WTC11 (cell line): Measurements from ENCODE around the gene MAP3K14. TPM values are rescaled to one million over a fixed set of nuclear protein-coding genes. Genes with fewer than 3 reads are reported as not detected.

Experiments
- ATAC-seq: fragments of 200-7000 bp; cut with Tn5 transposase; 2 replicates; pipeline ENCODE4 v1.10.0; 2021; ENCODE audit warnings: mild to moderate bottlenecking, moderate library complexity
- CTCF ChIA-PET: fragments of 300-600 bp; sonication (Branson Sonifier 250); formaldehyde crosslinking; loops from one replicate; lab custom pipeline; 2021; ENCODE audit warnings: antibody characterized with exemption; lab: Charles Lee
- POLR2A ChIA-PET: fragments of 350-600 bp; sonication (Branson Sonifier 250); formaldehyde crosslinking; loops from one replicate; lab custom pipeline; 2021; ENCODE audit warnings: antibody characterized with exemption; lab: Charles Lee
- DNase-seq: peaks from one replicate; pipeline ENCODE4 v3.0.0; 2021; ENCODE audit warnings: low spot score
- H3K27ac Mint-ChIP-seq: 2 replicates; pipeline ENCODE4 v1.8.0; 2021; ENCODE audit warnings: mixed read lengths
- H3K27me3 Mint-ChIP-seq: 2 replicates; pipeline ENCODE4 v1.8.0; 2021; ENCODE audit warnings: low read depth, mild to moderate bottlenecking, moderate library complexity, mixed read lengths
- H3K36me3 Mint-ChIP-seq: 2 replicates; pipeline ENCODE4 v1.8.0; 2021; ENCODE audit warnings: mixed read lengths
- H3K4me1 Mint-ChIP-seq: 2 replicates; pipeline ENCODE4 v1.8.0; 2022; ENCODE audit warnings: mixed read lengths
- H3K4me3 Mint-ChIP-seq: 2 replicates; pipeline ENCODE4 v1.8.0; 2021; ENCODE audit warnings: mild to moderate bottlenecking, moderate library complexity, mixed read lengths
- H3K9me3 Mint-ChIP-seq: 2 replicates; pipeline ENCODE4 v1.8.0; 2021; ENCODE audit warnings: mixed read lengths
- EMX1 ChIP-seq: fragments of 250-450 bp; sonication (Bioruptor Pico); IDR thresholded peaks from 2 replicates; pipeline ENCODE4 v1.8.0; 2021; ENCODE audit warnings: mild to moderate bottlenecking
- FOXK1 ChIP-seq: sonication (generic); formaldehyde crosslinking; IDR thresholded peaks from 2 replicates; pipeline ENCODE4 v1.8.0; 2022; ENCODE audit warnings: mild to moderate bottlenecking, moderate library complexity, missing genetic modification reagents
- GRHL2 ChIP-seq: fragments of 250-450 bp; sonication (Bioruptor Pico); IDR thresholded peaks from 2 replicates; pipeline ENCODE4 v1.8.0; 2022; ENCODE audit warnings: mild to moderate bottlenecking, moderate library complexity; ENCODE audit not compliant: insufficient replicate concordance, severe bottlenecking
- OVOL2 ChIP-seq: fragments of 250-450 bp; sonication (Bioruptor Pico); IDR thresholded peaks from 2 replicates; pipeline ENCODE4 v1.9.0; 2021; ENCODE audit warnings: mild to moderate bottlenecking, borderline replicate concordance
- SP1 ChIP-seq: sonication (generic); formaldehyde crosslinking; conservative IDR thresholded peaks from 2 replicates; pipeline ENCODE4 v1.8.1; 2022; ENCODE audit warnings: missing genetic modification reagents
- ZNF138 ChIP-seq: sonication (generic); formaldehyde crosslinking; conservative IDR thresholded peaks from 2 replicates; pipeline ENCODE4 v1.8.1; 2022; ENCODE audit warnings: mild to moderate bottlenecking, moderate library complexity, missing genetic modification reagents
- ZNF232 ChIP-seq: sonication (generic); formaldehyde crosslinking; IDR thresholded peaks from 2 replicates; pipeline ENCODE4 v1.8.0; 2022; ENCODE audit warnings: mild to moderate bottlenecking, missing genetic modification reagents
- ZNF317 ChIP-seq: sonication (generic); formaldehyde crosslinking; IDR thresholded peaks from 2 replicates; pipeline ENCODE4 v1.8.1; 2023; ENCODE audit warnings: low read depth, mild to moderate bottlenecking, moderate library complexity, missing genetic modification reagents, borderline replicate concordance
- ZNF396 ChIP-seq: fragments of 250-450 bp; sonication (Bioruptor Pico); IDR thresholded peaks from 2 replicates; pipeline ENCODE4 v1.8.0; 2021; ENCODE audit warnings: mild to moderate bottlenecking, moderate library complexity, borderline replicate concordance
- ZNF423 ChIP-seq: fragments of 250-450 bp; sonication (Bioruptor Pico); IDR thresholded peaks from 2 replicates; pipeline ENCODE4 v2.1.2; 2022; ENCODE audit warnings: mild to moderate bottlenecking, moderate library complexity
- ZNF671 ChIP-seq: fragments of 250-450 bp; sonication (Bioruptor Pico); IDR thresholded peaks from 2 replicates; pipeline ENCODE4 v1.8.0; 2021; ENCODE audit warnings: mild to moderate bottlenecking
- total RNA-seq: library from RNA; stranded (reverse); gene quantifications from 3 replicates; pipeline ENCODE4 v1.2.3, GENCODE V29; 2021
- TF ChIP-seq, protein P1 (sequence below): sonication (generic); formaldehyde crosslinking; IDR thresholded peaks from 2 replicates; pipeline ENCODE4 v1.8.0; 2022; ENCODE audit warnings: mild to moderate bottlenecking, missing genetic modification reagents
- TF ChIP-seq, protein P2 (sequence below): sonication (generic); formaldehyde crosslinking; IDR thresholded peaks from 2 replicates; pipeline ENCODE4 v1.8.1; 2022; ENCODE audit warnings: mild to moderate bottlenecking, missing genetic modification reagents, moderate library complexity, borderline replicate concordance
- TF ChIP-seq, protein P3 (sequence below): sonication (generic); formaldehyde crosslinking; IDR thresholded peaks from 2 replicates; pipeline ENCODE4 v1.8.1; 2023; ENCODE audit warnings: mild to moderate bottlenecking, missing genetic modification reagents, borderline replicate concordance
- TF ChIP-seq, protein P4 (sequence below): sonication (generic); formaldehyde crosslinking; IDR thresholded peaks from 2 replicates; pipeline ENCODE4 v1.8.1; 2022; ENCODE audit warnings: low read depth, missing genetic modification reagents, borderline replicate concordance
- TF ChIP-seq, protein P5 (sequence below): sonication (generic); formaldehyde crosslinking; IDR thresholded peaks from 2 replicates; pipeline ENCODE4 v1.8.0; 2022; ENCODE audit warnings: mild to moderate bottlenecking, missing genetic modification reagents
- TF ChIP-seq, protein P6 (sequence below): sonication (generic); formaldehyde crosslinking; IDR thresholded peaks from 2 replicates; pipeline ENCODE4 v1.8.0; 2022; ENCODE audit warnings: mild to moderate bottlenecking, missing genetic modification reagents
- TF ChIP-seq, protein P7 (sequence below): fragments of 250-450 bp; sonication (Bioruptor Pico); IDR thresholded peaks from 2 replicates; pipeline ENCODE4 v1.9.0; 2021; ENCODE audit warnings: mild to moderate bottlenecking
- TF ChIP-seq, protein P8 (sequence below): sonication (generic); formaldehyde crosslinking; IDR thresholded peaks from 2 replicates; pipeline ENCODE4 v1.8.1; 2023; ENCODE audit warnings: mild to moderate bottlenecking, moderate library complexity, missing genetic modification reagents
- TF ChIP-seq, protein P9 (sequence below): fragments of 200-600 bp; IDR thresholded peaks from 2 replicates; pipeline ENCODE4 v1.8.0; 2022; ENCODE audit warnings: antibody characterized with exemption

The MAP3K14 gene
- total RNA-seq, 1 experiment from 2014 or later: 4.0 TPM

DNA sequence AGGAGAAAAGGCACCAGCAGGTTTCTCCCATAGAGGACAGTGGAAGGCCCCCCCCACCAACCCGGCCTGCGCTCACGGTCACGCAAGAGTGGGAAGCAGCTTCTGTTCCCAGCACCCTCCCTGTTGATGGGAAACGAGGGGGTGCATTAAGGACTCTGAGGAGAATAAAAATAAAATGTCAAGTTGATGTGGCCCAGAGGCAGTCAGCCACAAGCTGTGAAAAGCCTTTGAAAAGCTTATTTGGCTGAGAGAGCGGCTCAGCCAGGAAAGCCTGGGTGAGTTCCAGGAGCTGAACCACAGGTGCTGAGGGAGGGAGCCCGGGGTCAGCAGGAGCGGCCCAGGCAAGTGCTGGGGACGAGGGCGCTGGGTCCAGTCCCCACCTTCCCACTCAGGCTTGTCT is 28.0 kb downstream of the MAP3K14 start:
- ChIA-PET CTCF (interaction anchor here (0.9 to 3.7 kb wide), 3 partner anchors 12 to 96 kb away, joined by 3 to 28 read pairs (median 4); no protein-coding TSS in a partner anchor), POLR2A (no interaction called here)
- TF ChIP-seq, protein P1, sequence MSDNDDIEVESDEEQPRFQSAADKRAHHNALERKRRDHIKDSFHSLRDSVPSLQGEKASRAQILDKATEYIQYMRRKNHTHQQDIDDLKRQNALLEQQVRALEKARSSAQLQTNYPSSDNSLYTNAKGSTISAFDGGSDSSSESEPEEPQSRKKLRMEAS: no peak
- TF ChIP-seq, protein P2, sequence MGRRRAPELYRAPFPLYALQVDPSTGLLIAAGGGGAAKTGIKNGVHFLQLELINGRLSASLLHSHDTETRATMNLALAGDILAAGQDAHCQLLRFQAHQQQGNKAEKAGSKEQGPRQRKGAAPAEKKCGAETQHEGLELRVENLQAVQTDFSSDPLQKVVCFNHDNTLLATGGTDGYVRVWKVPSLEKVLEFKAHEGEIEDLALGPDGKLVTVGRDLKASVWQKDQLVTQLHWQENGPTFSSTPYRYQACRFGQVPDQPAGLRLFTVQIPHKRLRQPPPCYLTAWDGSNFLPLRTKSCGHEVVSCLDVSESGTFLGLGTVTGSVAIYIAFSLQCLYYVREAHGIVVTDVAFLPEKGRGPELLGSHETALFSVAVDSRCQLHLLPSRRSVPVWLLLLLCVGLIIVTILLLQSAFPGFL (CRISPR knock-in tag): no peak
- no peak for TF ChIP-seq EMX1
- no peak for TF ChIP-seq ZNF396 (CRISPR knock-in tag)
- TF ChIP-seq ZNF423 (CRISPR knock-in tag): no peak
- TF ChIP-seq ZNF232: no peak
- TF ChIP-seq, protein P3, sequence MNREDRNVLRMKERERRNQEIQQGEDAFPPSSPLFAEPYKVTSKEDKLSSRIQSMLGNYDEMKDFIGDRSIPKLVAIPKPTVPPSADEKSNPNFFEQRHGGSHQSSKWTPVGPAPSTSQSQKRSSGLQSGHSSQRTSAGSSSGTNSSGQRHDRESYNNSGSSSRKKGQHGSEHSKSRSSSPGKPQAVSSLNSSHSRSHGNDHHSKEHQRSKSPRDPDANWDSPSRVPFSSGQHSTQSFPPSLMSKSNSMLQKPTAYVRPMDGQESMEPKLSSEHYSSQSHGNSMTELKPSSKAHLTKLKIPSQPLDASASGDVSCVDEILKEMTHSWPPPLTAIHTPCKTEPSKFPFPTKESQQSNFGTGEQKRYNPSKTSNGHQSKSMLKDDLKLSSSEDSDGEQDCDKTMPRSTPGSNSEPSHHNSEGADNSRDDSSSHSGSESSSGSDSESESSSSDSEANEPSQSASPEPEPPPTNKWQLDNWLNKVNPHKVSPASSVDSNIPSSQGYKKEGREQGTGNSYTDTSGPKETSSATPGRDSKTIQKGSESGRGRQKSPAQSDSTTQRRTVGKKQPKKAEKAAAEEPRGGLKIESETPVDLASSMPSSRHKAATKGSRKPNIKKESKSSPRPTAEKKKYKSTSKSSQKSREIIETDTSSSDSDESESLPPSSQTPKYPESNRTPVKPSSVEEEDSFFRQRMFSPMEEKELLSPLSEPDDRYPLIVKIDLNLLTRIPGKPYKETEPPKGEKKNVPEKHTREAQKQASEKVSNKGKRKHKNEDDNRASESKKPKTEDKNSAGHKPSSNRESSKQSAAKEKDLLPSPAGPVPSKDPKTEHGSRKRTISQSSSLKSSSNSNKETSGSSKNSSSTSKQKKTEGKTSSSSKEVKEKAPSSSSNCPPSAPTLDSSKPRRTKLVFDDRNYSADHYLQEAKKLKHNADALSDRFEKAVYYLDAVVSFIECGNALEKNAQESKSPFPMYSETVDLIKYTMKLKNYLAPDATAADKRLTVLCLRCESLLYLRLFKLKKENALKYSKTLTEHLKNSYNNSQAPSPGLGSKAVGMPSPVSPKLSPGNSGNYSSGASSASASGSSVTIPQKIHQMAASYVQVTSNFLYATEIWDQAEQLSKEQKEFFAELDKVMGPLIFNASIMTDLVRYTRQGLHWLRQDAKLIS (CRISPR knock-in tag): no peak
- no peak for TF ChIP-seq ZNF317 (CRISPR knock-in tag)
- no peak for TF ChIP-seq GRHL2 (CRISPR knock-in tag)
- TF ChIP-seq SP1 (CRISPR knock-in tag): no peak
- TF ChIP-seq, protein P4, sequence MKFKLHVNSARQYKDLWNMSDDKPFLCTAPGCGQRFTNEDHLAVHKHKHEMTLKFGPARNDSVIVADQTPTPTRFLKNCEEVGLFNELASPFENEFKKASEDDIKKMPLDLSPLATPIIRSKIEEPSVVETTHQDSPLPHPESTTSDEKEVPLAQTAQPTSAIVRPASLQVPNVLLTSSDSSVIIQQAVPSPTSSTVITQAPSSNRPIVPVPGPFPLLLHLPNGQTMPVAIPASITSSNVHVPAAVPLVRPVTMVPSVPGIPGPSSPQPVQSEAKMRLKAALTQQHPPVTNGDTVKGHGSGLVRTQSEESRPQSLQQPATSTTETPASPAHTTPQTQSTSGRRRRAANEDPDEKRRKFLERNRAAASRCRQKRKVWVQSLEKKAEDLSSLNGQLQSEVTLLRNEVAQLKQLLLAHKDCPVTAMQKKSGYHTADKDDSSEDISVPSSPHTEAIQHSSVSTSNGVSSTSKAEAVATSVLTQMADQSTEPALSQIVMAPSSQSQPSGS (CRISPR knock-in tag): no peak
- TF ChIP-seq, protein P5, sequence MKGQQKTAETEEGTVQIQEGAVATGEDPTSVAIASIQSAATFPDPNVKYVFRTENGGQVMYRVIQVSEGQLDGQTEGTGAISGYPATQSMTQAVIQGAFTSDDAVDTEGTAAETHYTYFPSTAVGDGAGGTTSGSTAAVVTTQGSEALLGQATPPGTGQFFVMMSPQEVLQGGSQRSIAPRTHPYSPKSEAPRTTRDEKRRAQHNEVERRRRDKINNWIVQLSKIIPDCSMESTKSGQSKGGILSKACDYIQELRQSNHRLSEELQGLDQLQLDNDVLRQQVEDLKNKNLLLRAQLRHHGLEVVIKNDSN: no peak
- TF ChIP-seq, protein P6, sequence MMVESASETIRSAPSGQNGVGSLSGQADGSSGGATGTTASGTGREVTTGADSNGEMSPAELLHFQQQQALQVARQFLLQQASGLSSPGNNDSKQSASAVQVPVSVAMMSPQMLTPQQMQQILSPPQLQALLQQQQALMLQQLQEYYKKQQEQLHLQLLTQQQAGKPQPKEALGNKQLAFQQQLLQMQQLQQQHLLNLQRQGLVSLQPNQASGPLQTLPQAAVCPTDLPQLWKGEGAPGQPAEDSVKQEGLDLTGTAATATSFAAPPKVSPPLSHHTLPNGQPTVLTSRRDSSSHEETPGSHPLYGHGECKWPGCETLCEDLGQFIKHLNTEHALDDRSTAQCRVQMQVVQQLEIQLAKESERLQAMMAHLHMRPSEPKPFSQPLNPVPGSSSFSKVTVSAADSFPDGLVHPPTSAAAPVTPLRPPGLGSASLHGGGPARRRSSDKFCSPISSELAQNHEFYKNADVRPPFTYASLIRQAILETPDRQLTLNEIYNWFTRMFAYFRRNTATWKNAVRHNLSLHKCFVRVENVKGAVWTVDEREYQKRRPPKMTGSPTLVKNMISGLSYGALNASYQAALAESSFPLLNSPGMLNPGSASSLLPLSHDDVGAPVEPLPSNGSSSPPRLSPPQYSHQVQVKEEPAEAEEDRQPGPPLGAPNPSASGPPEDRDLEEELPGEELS: no peak
- TF ChIP-seq, protein P7, sequence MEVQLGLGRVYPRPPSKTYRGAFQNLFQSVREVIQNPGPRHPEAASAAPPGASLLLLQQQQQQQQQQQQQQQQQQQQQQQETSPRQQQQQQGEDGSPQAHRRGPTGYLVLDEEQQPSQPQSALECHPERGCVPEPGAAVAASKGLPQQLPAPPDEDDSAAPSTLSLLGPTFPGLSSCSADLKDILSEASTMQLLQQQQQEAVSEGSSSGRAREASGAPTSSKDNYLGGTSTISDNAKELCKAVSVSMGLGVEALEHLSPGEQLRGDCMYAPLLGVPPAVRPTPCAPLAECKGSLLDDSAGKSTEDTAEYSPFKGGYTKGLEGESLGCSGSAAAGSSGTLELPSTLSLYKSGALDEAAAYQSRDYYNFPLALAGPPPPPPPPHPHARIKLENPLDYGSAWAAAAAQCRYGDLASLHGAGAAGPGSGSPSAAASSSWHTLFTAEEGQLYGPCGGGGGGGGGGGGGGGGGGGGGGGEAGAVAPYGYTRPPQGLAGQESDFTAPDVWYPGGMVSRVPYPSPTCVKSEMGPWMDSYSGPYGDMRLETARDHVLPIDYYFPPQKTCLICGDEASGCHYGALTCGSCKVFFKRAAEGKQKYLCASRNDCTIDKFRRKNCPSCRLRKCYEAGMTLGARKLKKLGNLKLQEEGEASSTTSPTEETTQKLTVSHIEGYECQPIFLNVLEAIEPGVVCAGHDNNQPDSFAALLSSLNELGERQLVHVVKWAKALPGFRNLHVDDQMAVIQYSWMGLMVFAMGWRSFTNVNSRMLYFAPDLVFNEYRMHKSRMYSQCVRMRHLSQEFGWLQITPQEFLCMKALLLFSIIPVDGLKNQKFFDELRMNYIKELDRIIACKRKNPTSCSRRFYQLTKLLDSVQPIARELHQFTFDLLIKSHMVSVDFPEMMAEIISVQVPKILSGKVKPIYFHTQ: no peak
- no peak for TF ChIP-seq OVOL2 (CRISPR knock-in tag)
- TF ChIP-seq, protein P8, sequence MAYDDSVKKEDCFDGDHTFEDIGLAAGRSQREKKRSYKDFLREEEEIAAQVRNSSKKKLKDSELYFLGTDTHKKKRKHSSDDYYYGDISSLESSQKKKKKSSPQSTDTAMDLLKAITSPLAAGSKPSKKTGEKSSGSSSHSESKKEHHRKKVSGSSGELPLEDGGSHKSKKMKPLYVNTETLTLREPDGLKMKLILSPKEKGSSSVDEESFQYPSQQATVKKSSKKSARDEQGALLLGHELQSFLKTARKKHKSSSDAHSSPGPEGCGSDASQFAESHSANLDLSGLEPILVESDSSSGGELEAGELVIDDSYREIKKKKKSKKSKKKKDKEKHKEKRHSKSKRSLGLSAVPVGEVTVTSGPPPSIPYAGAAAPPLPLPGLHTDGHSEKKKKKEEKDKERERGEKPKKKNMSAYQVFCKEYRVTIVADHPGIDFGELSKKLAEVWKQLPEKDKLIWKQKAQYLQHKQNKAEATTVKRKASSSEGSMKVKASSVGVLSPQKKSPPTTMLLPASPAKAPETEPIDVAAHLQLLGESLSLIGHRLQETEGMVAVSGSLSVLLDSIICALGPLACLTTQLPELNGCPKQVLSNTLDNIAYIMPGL (CRISPR knock-in tag): no peak
- no peak for TF ChIP-seq ZNF671 (CRISPR knock-in tag)
- no peak for TF ChIP-seq FOXK1 (CRISPR knock-in tag)
- TF ChIP-seq ZNF138 (CRISPR knock-in tag): no peak
- TF ChIP-seq, protein P9, sequence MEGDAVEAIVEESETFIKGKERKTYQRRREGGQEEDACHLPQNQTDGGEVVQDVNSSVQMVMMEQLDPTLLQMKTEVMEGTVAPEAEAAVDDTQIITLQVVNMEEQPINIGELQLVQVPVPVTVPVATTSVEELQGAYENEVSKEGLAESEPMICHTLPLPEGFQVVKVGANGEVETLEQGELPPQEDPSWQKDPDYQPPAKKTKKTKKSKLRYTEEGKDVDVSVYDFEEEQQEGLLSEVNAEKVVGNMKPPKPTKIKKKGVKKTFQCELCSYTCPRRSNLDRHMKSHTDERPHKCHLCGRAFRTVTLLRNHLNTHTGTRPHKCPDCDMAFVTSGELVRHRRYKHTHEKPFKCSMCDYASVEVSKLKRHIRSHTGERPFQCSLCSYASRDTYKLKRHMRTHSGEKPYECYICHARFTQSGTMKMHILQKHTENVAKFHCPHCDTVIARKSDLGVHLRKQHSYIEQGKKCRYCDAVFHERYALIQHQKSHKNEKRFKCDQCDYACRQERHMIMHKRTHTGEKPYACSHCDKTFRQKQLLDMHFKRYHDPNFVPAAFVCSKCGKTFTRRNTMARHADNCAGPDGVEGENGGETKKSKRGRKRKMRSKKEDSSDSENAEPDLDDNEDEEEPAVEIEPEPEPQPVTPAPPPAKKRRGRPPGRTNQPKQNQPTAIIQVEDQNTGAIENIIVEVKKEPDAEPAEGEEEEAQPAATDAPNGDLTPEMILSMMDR: no peak
- no peak for ATAC-seq
- Mint-ChIP-seq H3K9me3 (no peaks in the 10 kb centered on the region), H3K27me3 (no peaks in the 10 kb centered on the region), H3K4me1 (no peaks in the 10 kb centered on the region), H3K4me3 (no peak overlapping the region), H3K27ac (no peak overlapping the region), H3K36me3 (peaks cover 9% of the 10 kb centered on the region)
- DNase-seq: no peak
